H1 (cell line): ENCODE data around the gene C16orf87. TPM values are rescaled to one million over a fixed set of nuclear protein-coding genes. Genes with fewer than 3 reads are reported as not detected.

Experiments used
- CTCF ChIA-PET: fragments of 300-600 bp; sonication (Branson Sonifier 250); formaldehyde crosslinking; loops from one replicate; lab custom pipeline; 2021; ENCODE audit not compliant: partially characterized antibody; lab: Charles Lee
- POLR2A ChIA-PET: fragments of 300-600 bp; sonication (Branson Sonifier 250); formaldehyde crosslinking; loops from one replicate; lab custom pipeline; 2021; ENCODE audit warnings: inconsistent platforms; ENCODE audit not compliant: partially characterized antibody; lab: Charles Lee
- DNase-seq, 2 experiments: peaks; one replicate each; pipeline versions ENCODE4 v3.0.0 to v3.0.0-alpha.2; 2010 to 2022; ENCODE audit warnings: low spot score in 2 of 2, low read depth in 1 of 2, mixed read lengths in 1 of 2
- FAIRE-seq: peaks from 2 replicates; lab custom pipeline; 2011; peaks lifted over from hg19 to GRCh38; lab: Jason Lieb, UNC
- H2AFZ ChIP-seq: 2 replicates; pipeline ENCODE4 v1.8.1; 2012; ENCODE audit warnings: low read length, inconsistent platforms
- H2AK5ac ChIP-seq: 2 replicates; pipeline ENCODE4 v1.6.1; 2013; ENCODE audit warnings: low read depth, low read length
- H2BK120ac ChIP-seq: replicated peaks from 2 replicates; pipeline ENCODE3; 2013; ENCODE audit warnings: low read depth, low read length, inconsistent platforms
- H2BK12ac ChIP-seq: 2 replicates; pipeline ENCODE4 v1.6.1; 2013; ENCODE audit warnings: low read depth, low read length
- H2BK15ac ChIP-seq: 2 replicates; pipeline ENCODE4 v1.6.1; 2013; ENCODE audit warnings: low read length
- H2BK20ac ChIP-seq: 2 replicates; pipeline ENCODE4 v1.6.1; 2013; ENCODE audit warnings: low read length
- H2BK5ac ChIP-seq: 2 replicates; pipeline ENCODE4 v1.6.1; 2013; ENCODE audit warnings: low read depth, low read length
- H3K14ac ChIP-seq: 2 replicates; pipeline ENCODE4 v1.6.1; 2013; ENCODE audit warnings: inconsistent platforms; ENCODE audit not compliant: insufficient read length
- H3K18ac ChIP-seq: 2 replicates; pipeline ENCODE4 v1.6.1; 2013; ENCODE audit warnings: low read length; ENCODE audit errors: extremely low read depth
- H3K23ac ChIP-seq: 2 replicates; pipeline ENCODE4 v1.6.1; 2013; ENCODE audit warnings: inconsistent platforms; ENCODE audit not compliant: insufficient read length
- H3K23me2 ChIP-seq: 2 replicates; pipeline ENCODE4 v1.6.1; 2013; ENCODE audit warnings: low read depth, low read length
- H3K27ac ChIP-seq: 2 replicates; pipeline ENCODE4 v1.6.1; 2011; ENCODE audit warnings: low read depth, low read length, inconsistent platforms
- H3K27me3 ChIP-seq, 4 experiments: replicated peaks in 1 of 4; 1 replicate in 1 of 4; 2 replicates in 3 of 4; pipeline versions ENCODE4 v1.6.1 to v1.8.1; 2011 to 2013; ENCODE audit warnings: low read length in 3 of 4, mild to moderate bottlenecking in 3 of 4, inconsistent platforms in 2 of 4, mixed read lengths in 2 of 4, moderate library complexity in 1 of 4; ENCODE audit not compliant: control insufficient read depth in 3 of 4, insufficient read depth in 3 of 4; ENCODE audit errors: extremely low read depth in 1 of 4
- H3K36me3 ChIP-seq, 4 experiments: 2 replicates each; pipeline versions ENCODE4 v1.6.1 to v1.8.1; 2011 to 2013; ENCODE audit warnings: mild to moderate bottlenecking in 4 of 4, low read length in 3 of 4, moderate library complexity in 2 of 4, control low read depth in 1 of 4, inconsistent platforms in 1 of 4; ENCODE audit not compliant: insufficient read depth in 4 of 4, control insufficient read depth in 2 of 4
- H3K4ac ChIP-seq: replicated peaks from 2 replicates; pipeline ENCODE3; 2013; ENCODE audit warnings: low read length, low read depth, mixed read lengths, inconsistent platforms; ENCODE audit not compliant: insufficient read length
- H3K4me1 ChIP-seq, 4 experiments: replicated peaks in 1 of 4; 1 replicate in 1 of 4; 2 replicates in 3 of 4; pipeline versions ENCODE4 v1.6.1 to v1.8.1; 2011 to 2013; ENCODE audit warnings: low read length in 3 of 4, inconsistent platforms in 2 of 4, mixed read lengths in 1 of 4; ENCODE audit not compliant: insufficient read depth in 4 of 4, control insufficient read depth in 3 of 4
- H3K4me2 ChIP-seq, 2 experiments: 2 replicates each; pipeline versions ENCODE4 v1.6.1 to v1.8.1; 2011 to 2013; ENCODE audit warnings: low read depth in 2 of 2, low read length in 2 of 2, control low read depth in 1 of 2, inconsistent platforms in 1 of 2, mild to moderate bottlenecking in 1 of 2; ENCODE audit not compliant: insufficient read depth in 1 of 2
- H3K4me3 ChIP-seq, 4 experiments: fragments of 200-600, 300-600 bp in 1 of 4; sonication (generic), shearing (Covaris generic), sonication (Bioruptor Twin) in 1 of 4; 2 replicates each; pipeline versions ENCODE4 v1.5.1 to v1.8.1; 2011 to 2016; ENCODE audit warnings: low read length in 4 of 4, low read depth in 3 of 4, control low read depth in 2 of 4, inconsistent platforms in 2 of 4, mild to moderate bottlenecking in 2 of 4, mixed read lengths in 1 of 4, moderate library complexity in 1 of 4; ENCODE audit not compliant: insufficient read depth in 2 of 4; ENCODE audit errors: extremely low read depth in 1 of 4
- H3K56ac ChIP-seq: replicated peaks from 2 replicates; pipeline ENCODE3; 2013; ENCODE audit warnings: low read depth, mild to moderate bottlenecking, mixed read lengths, low read length, inconsistent platforms; ENCODE audit not compliant: insufficient read length
- H3K79me1 ChIP-seq: 2 replicates; pipeline ENCODE4 v1.6.1; 2013; ENCODE audit warnings: low read depth, low read length, control low read depth
- H3K79me2 ChIP-seq, 2 experiments: 2 replicates each; pipeline versions ENCODE4 v1.6.1 to v1.8.1; 2012 to 2013; ENCODE audit warnings: low read length in 2 of 2, mild to moderate bottlenecking in 2 of 2, inconsistent platforms in 1 of 2; ENCODE audit not compliant: insufficient read depth in 2 of 2, control insufficient read depth in 1 of 2
- H3K9ac ChIP-seq, 4 experiments: replicated peaks in 1 of 4; 1 replicate in 1 of 4; 2 replicates in 3 of 4; pipeline versions ENCODE4 v1.6.1 to v1.8.1; 2011 to 2013; ENCODE audit warnings: low read depth in 3 of 4, low read length in 3 of 4, control low read depth in 2 of 4, mild to moderate bottlenecking in 2 of 4, moderate library complexity in 2 of 4, inconsistent platforms in 1 of 4; ENCODE audit errors: extremely low read depth in 1 of 4
- H3K9me3 ChIP-seq, 2 experiments: 2 replicates each; pipeline versions ENCODE4 v1.6.1 to v1.8.1; 2012 to 2013; ENCODE audit warnings: mild to moderate bottlenecking in 2 of 2, moderate library complexity in 2 of 2, control low read depth in 1 of 2, inconsistent platforms in 1 of 2, low read depth in 1 of 2, low read length in 1 of 2, mixed read lengths in 1 of 2; ENCODE audit not compliant: insufficient read depth in 2 of 2
- H4K20me1 ChIP-seq, 2 experiments: replicated peaks in 1 of 2; 2 replicates each; pipeline versions ENCODE3 to v1.8.1; 2011 to 2013; ENCODE audit warnings: inconsistent platforms in 2 of 2, low read length in 2 of 2, mild to moderate bottlenecking in 1 of 2; ENCODE audit not compliant: insufficient read depth in 2 of 2, control insufficient read depth in 1 of 2
- H4K5ac ChIP-seq: 2 replicates; pipeline ENCODE4 v1.6.1; 2013; ENCODE audit warnings: low read length, low read depth, mixed read lengths, inconsistent platforms; ENCODE audit not compliant: insufficient read length
- H4K8ac ChIP-seq: 2 replicates; pipeline ENCODE4 v1.8.0; 2013; ENCODE audit warnings: mild to moderate bottlenecking, moderate library complexity, low read length, inconsistent platforms; ENCODE audit not compliant: insufficient read depth; ENCODE audit errors: extremely low read depth
- H4K91ac ChIP-seq: replicated peaks from 2 replicates; pipeline ENCODE3; 2013; ENCODE audit warnings: low read length, mixed read lengths, inconsistent platforms; ENCODE audit not compliant: insufficient read length
- ASH2L ChIP-seq: fragments of 200-600, 300-600 bp; sonication (generic); IDR thresholded peaks from one replicate; pipeline ENCODE4 v1.7.1; 2017; ENCODE audit warnings: low read length
- PHF8 ChIP-seq: fragments of 200-600 bp; sonication (generic); conservative IDR thresholded peaks from 2 replicates; pipeline ENCODE4 v1.7.1; 2012; ENCODE audit warnings: low read depth, mild to moderate bottlenecking, inconsistent platforms, low read length, moderate library complexity
- TAF1 ChIP-seq: IDR thresholded peaks from 2 replicates; pipeline ENCODE4 v1.6.1; 2011; ENCODE audit warnings: mild to moderate bottlenecking, low read depth, low read length
- WGBS, 2 experiments: shearing (Covaris generic) in 1 of 2; methylation state at CpG; one replicate each; pipeline versions ENCODE4 v1.1.6 to v1.1.7; 2013 to 2015; ENCODE audit warnings: low lambda C conversion rate in 2 of 2, mixed read lengths in 2 of 2, inconsistent platforms in 1 of 2, low coverage in 1 of 2, missing lambda C conversion rate in 1 of 2; ENCODE audit not compliant: insufficient replicate concordance in 2 of 2, insufficient coverage in 1 of 2, insufficient read length in 1 of 2; ENCODE audit errors: extremely low coverage in 1 of 2, missing lambda C conversion rate in 1 of 2; 5-methylcytosine and 5-hydroxymethylcytosine counted together
- polyA plus RNA-seq, 7 experiments: library from polyadenylated mRNA; depleted of rRNA in 3 of 7; stranded (reverse) in 5 of 7; unstranded in 2 of 7; fragments of >200 nt in 5 of 7; fragments of 200-250 nt in 2 of 7; gene quantifications; 1 replicate in 5 of 7; 2 replicates in 1 of 7; 4 replicates in 1 of 7; pipeline versions ENCODE4 v1.2.1 to v1.2.3, GENCODE V29; 2011 to 2013; ENCODE audit warnings: missing spikeins in 2 of 7, mixed read lengths in 2 of 7
- total RNA-seq: library from RNA; stranded (reverse); fragmentation: NEBNext Ultra II Directional; extraction: Animal tissue kit (Norgen Biotek cat#: 25700); gene quantifications from 2 replicates; pipeline ENCODE4 v1.2.1, GENCODE V29; 2021

C16orf87 gene
- total and polyA plus RNA-seq, 2 of the 8 experiments (the other 6 are each of a cell fraction or from before 2014, with no cell fraction given): 4.8 to 21.8 TPM

- H2AFZ ChIP-seq: no peak overlapping the region
- H2BK20ac ChIP-seq: no peak overlapping the region
- H4K8ac ChIP-seq: peak overlapping the region; percentile 80; the same call in 1 of the 2 replicates
Measured at GRCh38 chr16:46830417-46830901, 521 bp downstream of the C16orf87 start.

More at GRCh38 chr16:46830417-46830901, 521 bp downstream of the C16orf87 start:
- H3K27me3 ChIP-seq: no peaks in the 10 kb centered on the region
- no peak overlapping the region for H2BK15ac ChIP-seq
- H3K36me3 ChIP-seq: no peaks in the 10 kb centered on the region
- peak overlapping the region; percentile 54 for H4K5ac ChIP-seq
- H3K56ac ChIP-seq: peak overlapping the region; percentile 46
- H3K79me2 ChIP-seq: peaks cover 0 to 46% of the 10 kb centered on the region in 2 experiments; a peak in 3 of 4 replicates
- peaks cover 0 to 2% (median 0%) of the 10 kb centered on the region in 4 experiments; a peak in 2 of 7 replicates for H3K4me1 ChIP-seq
- no peak for DNase-seq
- H3K4ac ChIP-seq: no peak overlapping the region
- H3K79me1 ChIP-seq: no peaks in the 10 kb centered on the region
- no peak for FAIRE-seq
- CTCF ChIA-PET: no interaction called here
- H2BK120ac ChIP-seq: no peak overlapping the region
- no peak for TF ChIP-seq TAF1
- TF ChIP-seq ASH2L: peak; percentile 32
- no peak; the same call in 1 of the 2 replicates for TF ChIP-seq PHF8
- TF ChIP-seq, all 59 proteins: peak for 1
- peak overlapping the region; percentile 62; the same call in 1 of the 2 replicates for H3K27ac ChIP-seq
- POLR2A ChIA-PET: interaction anchor here (0.8 to 1.9 kb wide), 5 partner anchors 41 to 121 kb away, joined by 3 to 5 read pairs (median 3); no protein-coding TSS in a partner anchor
- H3K14ac ChIP-seq: no peak overlapping the region
- peak overlapping the region; percentile 77 to 100 (median 86) for H3K4me3 ChIP-seq
- no peak overlapping the region for H3K18ac ChIP-seq
- no peak overlapping the region for H2BK5ac ChIP-seq
- H3K23ac ChIP-seq: no peak overlapping the region
- H2AK5ac ChIP-seq: no peak overlapping the region
- peak overlapping the region; percentile 71 to 75 for H3K4me2 ChIP-seq
- H2BK12ac ChIP-seq: no peak overlapping the region
- no peak overlapping the region for H4K91ac ChIP-seq
- H3K9me3 ChIP-seq: no peaks in the 10 kb centered on the region; a peak in 1 of 4 replicates
- peak overlapping the region; percentile 72 to 96 (median 80) for H3K9ac ChIP-seq
- peaks cover 2% of the 10 kb centered on the region; the same call in 1 of the 2 replicates for H3K23me2 ChIP-seq
- 1% methylated on average over 27 of the region's 45 CpGs; no CpG with 5 or more reads in 1 of the 2 experiments for WGBS, 2 experiments
- H4K20me1 ChIP-seq: no peaks in the 10 kb centered on the region
